ENCODE data around the gene INS. TPM values are rescaled to one million over a fixed set of nuclear protein-coding genes. Genes with fewer than 3 reads are reported as not detected.

The INS gene
- polyA plus RNA-seq, 4 donors, result not detected

- DNase-seq (ENCODE audit: low read depth in 4 of 4, low spot score in 2 of 4), result no peak
These were observed 6.4 kb upstream of the INS start for GRCh38 chr11:2167141-2168045.

GRCh38 chr11:2166091-2166851 lies 5.3 kb upstream of the INS start:
- no peak for DNase-seq (ENCODE audit: low read depth in 4 of 4, low spot score in 2 of 4)

- DNase-seq (ENCODE audit: low read depth in 4 of 4, low spot score in 2 of 4), result no peak
These were observed 4.6 kb upstream of the INS start for GRCh38 chr11:2165571-2165970.

- DNase-seq (ENCODE audit: low read depth in 4 of 4, low spot score in 2 of 4), result no peak
These were observed 4.0 kb upstream of the INS start for GRCh38 chr11:2164861-2165555.

GRCh38 chr11:2164081-2164480 lies 3.1 kb upstream of the INS start:
- no peak for DNase-seq (ENCODE audit: low read depth in 4 of 4, low spot score in 2 of 4)

GRCh38 chr11:2163428-2163978 lies 2.5 kb upstream of the INS start:
- no peak for DNase-seq (ENCODE audit: low read depth in 4 of 4, low spot score in 2 of 4)

GRCh38 chr11:2159536-2160413 lies 1.2 kb downstream of the INS start:
- no peak for DNase-seq (ENCODE audit: low read depth in 4 of 4, low spot score in 2 of 4)

- no peak for DNase-seq (ENCODE audit: low read depth in 4 of 4, low spot score in 2 of 4)
These were observed 2.0 kb downstream of the INS start for GRCh38 chr11:2158966-2159365.

- no peak for DNase-seq (ENCODE audit: low read depth in 4 of 4, low spot score in 2 of 4)
These were observed 2.7 kb downstream of the INS start for GRCh38 chr11:2158296-2158737.

- no peak for DNase-seq (ENCODE audit: low read depth in 4 of 4, low spot score in 2 of 4)
These were observed 3.5 kb downstream of the INS start for GRCh38 chr11:2157294-2158040.

- no peak for DNase-seq (ENCODE audit: low read depth in 4 of 4, low spot score in 2 of 4)
These were observed 4.4 kb downstream of the INS start for GRCh38 chr11:2156416-2157182.

- DNase-seq (ENCODE audit: low read depth in 4 of 4, low spot score in 2 of 4), result no peak
These were observed 5.5 kb downstream of the INS start for GRCh38 chr11:2155511-2155910.

- DNase-seq (ENCODE audit: low read depth in 4 of 4, low spot score in 2 of 4), result no peak
These were observed 6.1 kb downstream of the INS start for GRCh38 chr11:2154889-2155288.

- DNase-seq (ENCODE audit: low read depth in 4 of 4, low spot score in 2 of 4), result no peak
These were observed 6.8 kb downstream of the INS start for GRCh38 chr11:2154195-2154585.

GRCh38 chr11:2153581-2154194 lies 7.3 kb downstream of the INS start:
- no peak for DNase-seq (ENCODE audit: low read depth in 4 of 4, low spot score in 2 of 4)

GRCh38 chr11:2151500-2152257 lies 9.3 kb downstream of the INS start:
- DNase-seq (ENCODE audit: low read depth in 4 of 4, low spot score in 2 of 4), result peak in 1 of 4 donors; percentile 78

All from left renal cortex interstitium (tissue), 4 donors.